Hepatic stellate cell (primary cell): Measurements from ENCODE around the gene MRAP2.
"Not testable (repeated sequence)": the region's sequence is repeated elsewhere in the genome, so short reads cannot be mapped to it uniquely, and the experiment has no call there.

Source experiments
- DNase-seq: peaks from one replicate; pipeline ENCODE4 v3.0.0; 2011; ENCODE audit warnings: low spot score

MRAP2 gene

DNA sequence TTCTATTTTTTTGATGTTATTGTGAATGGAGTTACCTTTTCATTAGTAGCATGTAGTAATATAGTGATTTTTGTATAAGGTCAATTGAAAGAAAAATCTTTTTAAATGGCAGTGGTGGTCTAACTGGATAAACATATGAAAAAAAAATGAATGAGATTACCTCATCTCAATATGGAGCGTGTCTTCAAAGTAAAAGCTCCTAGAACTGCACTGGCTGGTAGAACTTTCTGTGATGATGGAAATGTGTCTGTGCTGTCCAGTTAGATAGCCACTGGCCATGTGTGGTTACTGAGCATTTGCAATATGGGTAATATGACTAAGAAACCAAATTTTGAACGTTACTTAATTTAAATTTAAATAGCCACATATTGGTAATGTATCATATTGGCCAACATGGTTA is 44.1 kb downstream of the MRAP2 start:
- no peak for DNase-seq

DNA sequence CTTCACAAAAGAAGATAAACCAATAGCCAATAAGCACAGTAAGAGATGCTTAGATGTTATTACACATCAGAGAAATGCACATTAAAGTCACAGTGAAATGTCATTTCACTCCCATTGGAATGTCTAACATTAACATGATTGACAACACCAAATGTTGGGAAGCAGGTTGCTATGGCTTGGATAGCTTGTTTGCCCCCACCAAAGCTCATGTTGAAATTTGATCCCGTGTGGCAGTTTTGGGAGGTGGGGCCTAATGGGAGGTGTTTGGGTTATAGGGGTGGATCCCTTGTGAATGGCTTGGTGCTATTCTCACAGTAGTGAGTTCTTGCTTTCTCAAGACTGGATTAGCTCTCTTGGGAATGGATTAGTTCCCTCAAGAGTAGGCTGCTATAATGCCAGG is 44.8 kb downstream of the MRAP2 start:
- no peak for DNase-seq

DNA sequence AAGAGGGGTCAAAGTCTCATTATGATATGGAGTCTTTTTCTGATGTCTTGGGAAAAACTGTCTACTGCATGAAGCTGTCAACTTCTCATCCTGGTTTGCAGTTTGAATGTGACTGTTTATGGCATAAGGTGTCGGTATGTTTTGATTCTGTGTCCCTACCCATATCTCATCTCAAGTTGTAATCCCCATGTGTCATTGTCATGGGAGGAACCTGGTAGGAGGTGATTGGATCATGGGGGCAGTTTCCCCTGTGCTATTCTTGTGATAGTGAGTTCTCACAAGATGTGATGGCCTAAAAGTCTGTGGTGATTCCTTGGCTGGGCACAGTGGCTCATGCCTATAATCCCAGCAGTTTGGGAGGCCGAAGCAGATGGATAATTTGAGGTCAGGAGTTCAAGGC is 47.6 kb downstream of the MRAP2 start:
- no peak for DNase-seq

DNA sequence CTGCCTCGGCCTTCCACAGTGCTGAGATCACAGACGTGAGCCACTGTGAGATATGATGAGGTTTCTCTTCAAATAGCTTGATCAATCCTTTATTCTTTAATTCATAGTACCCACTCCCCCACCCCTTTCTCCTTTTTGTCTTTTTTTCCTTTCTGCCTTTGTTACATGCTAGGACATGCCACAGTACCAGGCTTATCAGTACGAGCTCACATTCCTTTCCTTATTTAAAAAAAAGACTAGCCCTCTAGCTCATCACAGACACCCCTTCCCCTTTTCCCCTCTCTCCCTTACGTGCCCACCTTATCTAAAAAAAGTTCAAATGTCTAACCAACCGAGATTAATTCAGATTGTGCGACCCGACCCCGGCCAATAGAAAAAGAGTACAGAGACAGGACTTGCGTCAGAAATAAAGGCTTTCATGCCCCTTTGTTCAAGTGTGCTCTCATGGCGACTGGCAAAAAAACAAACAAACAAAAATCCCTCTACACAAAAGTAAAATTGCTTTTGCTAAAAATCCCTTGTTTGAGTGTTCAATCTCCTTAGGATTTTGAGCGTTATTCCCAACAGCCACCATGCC is 49.2 kb downstream of the MRAP2 start:
- DNase-seq: no peak

GRCh38 chr6:84084705-84085104 is 51.1 kb downstream of the MRAP2 start:
- DNase-seq: not testable (repeated sequence)

DNA sequence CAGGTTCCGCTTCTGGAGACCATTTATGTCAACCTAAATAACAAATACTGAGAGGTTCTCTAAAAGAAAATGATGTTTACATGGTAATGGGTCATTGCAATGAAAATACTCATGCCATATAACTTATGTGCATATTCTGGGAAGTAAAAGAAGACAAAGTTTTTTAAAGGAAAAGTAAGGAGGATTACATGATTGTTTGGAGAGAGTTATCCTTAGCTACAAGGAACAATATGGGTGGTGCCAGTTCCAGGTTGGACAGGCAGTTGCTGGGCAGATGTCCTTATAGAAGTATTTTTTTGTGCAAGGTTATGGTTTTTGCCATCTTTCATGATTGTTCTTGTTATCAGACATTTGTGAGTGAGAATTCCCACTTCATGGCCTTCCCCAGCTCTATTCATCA is 52.5 kb downstream of the MRAP2 start:
- no peak for DNase-seq

DNA sequence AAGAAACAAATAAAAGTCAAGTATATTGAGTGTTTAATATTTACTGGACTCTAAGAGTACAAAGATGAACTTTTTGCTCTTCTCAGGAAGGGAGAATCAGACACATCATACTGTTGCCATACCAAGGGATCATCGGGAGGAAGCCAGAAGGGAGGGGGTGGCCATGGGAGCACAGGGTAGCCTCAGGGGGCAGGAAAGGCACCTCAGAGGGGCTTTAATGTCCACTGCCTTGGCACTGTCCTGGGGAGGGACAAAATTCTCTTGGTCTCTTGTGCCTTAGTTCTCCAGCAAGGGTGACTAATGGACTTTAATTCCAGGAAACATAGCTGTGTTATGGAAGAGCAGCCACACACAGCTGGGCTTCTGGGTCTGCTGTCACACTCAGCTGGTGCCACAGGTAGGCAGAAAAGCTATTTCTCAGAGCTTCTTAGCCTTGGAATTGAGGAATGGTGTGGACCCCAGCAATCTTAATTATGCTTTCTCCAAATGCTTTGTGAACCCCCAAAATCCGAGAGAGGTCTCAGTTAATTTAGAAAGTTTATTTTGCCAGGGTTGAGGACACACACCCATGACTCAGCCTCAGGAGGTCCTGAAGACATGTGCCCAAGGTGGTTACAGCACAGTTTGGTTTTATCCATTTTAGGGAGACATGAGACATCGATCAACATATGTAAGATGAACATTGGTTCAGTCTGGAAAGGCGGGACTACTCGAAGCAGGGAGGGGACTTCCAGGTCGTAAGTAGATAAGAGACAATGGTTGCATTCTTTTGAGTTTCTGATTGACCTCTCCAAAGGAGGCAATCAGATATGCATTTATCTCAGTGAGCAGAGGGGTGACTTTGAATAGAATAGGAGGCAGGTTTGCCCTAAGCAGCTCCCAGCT is 53.2 kb downstream of the MRAP2 start:
- no peak for DNase-seq

- no peak for DNase-seq
Observed at GRCh38 chr6:84089081-84089480, 55.5 kb downstream of the MRAP2 start.

- DNase-seq: no peak
Observed at GRCh38 chr6:84089552-84089951, 56.0 kb downstream of the MRAP2 start.

DNA sequence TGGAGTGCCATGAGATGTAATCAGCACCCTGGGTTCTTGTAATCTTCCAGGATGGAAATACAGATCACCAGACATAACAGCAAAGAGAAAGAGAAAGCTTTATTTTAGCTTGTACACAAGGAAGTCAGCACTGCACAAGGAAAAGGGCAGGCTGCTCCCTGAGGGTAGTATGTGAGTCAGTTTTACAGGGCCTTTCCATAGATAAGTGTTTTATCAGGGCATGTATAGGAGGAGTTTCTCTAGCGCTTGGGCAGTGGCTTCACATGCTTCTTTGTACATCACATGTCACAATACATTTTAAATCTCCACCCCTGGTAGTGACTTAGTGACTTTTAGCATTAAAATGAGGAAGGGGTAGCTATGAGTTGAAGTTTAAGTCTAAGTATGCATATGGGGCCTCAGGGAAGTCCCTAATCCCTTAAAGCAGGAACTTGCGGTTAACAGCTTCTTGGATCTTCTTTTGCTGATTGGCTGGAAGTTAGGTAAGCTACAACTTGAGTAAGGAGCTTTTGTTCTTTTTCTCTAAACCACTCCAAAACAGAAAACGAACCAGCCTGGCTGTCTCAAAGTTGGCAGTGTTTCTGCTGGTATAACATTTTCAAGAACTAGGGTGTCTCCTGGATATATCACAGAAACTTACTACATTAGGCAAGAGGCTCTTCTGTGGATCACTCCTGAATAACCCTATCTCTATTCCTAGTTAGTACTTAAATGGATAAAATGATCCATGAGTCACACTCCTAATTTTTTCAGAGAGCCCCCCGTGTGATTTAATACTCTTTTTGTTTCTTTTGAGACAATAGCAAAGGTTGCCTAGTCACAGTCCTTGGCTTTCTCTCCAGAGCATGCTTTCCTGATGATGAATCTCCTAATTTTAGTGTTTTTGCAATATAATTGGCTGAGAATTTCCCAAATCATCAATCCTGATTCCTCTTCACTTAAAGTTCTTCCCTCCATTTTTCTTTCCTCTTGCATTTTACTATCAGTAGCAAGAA is 60.2 kb downstream of the MRAP2 start:
- no peak for DNase-seq

- no peak for DNase-seq
Observed at GRCh38 chr6:84095156-84095555, 61.6 kb downstream of the MRAP2 start.

- DNase-seq: no peak
Observed at GRCh38 chr6:84103029-84103428, 69.5 kb downstream of the MRAP2 start.

GRCh38 chr6:84105215-84105924 is 71.8 kb downstream of the MRAP2 start:
- DNase-seq: not testable (repeated sequence)

DNA sequence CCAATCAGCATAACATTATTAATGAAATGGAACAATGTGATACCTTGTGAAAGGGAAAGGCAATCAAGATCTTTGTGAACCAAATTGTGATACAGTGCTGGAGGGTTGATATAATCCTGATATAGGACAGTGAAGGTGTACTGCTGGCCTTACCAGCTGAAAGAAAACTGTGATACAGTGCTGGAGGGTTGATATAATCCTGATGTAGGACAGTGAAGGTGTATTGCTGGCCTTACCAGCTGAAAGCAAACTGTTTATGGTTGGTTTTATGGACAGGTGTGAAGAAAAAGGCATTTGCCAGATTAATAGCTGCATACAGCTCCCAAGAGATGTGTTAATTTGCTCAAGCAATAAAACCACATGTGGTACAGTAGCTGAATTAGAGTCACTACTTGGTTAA is 73.9 kb downstream of the MRAP2 start:
- no peak for DNase-seq

DNA sequence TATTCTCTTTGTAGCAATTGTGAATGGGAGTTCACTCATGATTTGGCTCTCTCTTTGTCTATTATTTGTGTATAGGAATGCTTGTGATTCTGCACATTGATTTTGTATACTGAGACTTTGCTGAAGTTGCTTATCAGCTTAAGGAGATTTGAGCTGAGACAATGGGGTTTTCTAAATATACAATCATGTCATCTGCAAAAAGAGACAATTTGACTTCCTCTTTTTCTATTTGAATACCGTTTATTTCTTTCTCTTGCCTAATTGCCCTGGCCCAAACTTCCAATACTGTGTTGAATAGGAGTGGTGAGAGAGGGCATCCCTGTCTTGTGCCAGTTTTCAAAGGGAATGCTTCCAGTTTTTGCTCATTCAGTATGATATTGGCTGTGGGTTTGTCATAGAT is 77.8 kb downstream of the MRAP2 start:
- not testable (repeated sequence) for DNase-seq

DNA sequence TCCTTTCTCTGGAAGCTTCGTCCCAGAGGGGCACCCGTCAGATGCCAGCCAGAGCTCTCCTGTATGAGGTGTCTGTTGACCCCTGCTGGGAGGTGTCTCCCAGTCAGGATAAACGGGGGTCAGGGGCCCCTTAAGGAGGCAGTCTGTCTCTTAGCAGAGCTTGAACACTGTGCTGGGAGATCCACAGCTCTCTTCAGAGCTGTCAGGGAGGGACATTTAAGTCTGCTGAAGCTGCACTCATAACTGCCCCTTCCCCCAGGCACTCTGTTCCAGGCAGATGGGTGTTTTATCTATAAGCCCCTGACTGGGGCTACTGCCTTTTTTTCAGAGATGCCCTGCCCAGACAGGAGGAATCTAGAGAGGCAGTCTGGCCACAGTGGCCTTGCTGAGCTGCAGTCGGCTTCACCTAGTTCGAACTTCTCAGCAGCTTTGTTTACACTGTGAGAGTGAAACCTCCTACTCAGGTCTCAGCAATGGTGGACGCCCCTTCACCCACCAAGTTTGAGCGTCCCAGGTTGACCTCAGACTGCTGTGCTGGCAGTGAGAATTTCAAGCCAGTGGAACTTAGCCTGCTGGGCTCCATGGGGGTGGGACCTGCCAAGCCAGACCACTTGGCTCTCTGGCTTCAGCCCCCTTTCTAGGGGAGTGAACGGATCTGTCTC is 81.5 kb downstream of the MRAP2 start:
- not testable (repeated sequence) for DNase-seq

- DNase-seq: no peak
Observed at GRCh38 chr6:84118191-84118590, 84.6 kb downstream of the MRAP2 start.

- no peak for DNase-seq
Observed at GRCh38 chr6:84119277-84119676, 85.7 kb downstream of the MRAP2 start.

GRCh38 chr6:84123186-84123585 is 89.6 kb downstream of the MRAP2 start:
- no peak for DNase-seq

- not testable (repeated sequence) for DNase-seq
Observed at GRCh38 chr6:84129588-84129987, 96.0 kb downstream of the MRAP2 start.

DNA sequence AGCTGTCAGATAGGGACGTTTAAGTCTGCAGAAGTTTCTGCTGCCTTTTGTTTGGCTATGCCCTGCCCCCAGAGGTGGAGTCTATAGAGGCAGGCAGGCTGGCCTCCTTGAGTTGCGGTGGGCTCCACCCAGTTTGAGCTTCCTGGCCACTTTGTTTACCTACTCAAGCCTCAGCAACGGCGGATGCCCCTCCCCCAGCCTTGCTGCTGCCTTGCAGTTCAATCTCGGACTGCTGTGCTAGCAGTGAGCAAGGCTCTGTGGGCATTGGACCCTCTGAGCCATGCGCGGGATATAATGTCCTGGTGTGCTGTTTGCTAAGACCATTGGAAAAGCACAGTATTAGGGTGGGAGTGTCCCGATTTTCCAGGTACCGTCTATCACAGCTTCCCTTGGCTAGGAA is 99.8 kb downstream of the MRAP2 start:
- not testable (repeated sequence) for DNase-seq
